IPS-18c (cell line): Measurements from ENCODE around the gene PDXP.

ENCODE experiments used
- H3K4me3 ChIP-seq: 2 replicates; pipeline ENCODE4 v1.7.0; 2013; ENCODE audit warnings: low read depth, mild to moderate bottlenecking, low read length, moderate library complexity; ENCODE audit not compliant: insufficient read depth
- H3K9me3 ChIP-seq: one replicate; pipeline ENCODE4 v1.6.1; 2013; ENCODE audit warnings: mild to moderate bottlenecking, low read length, moderate library complexity; ENCODE audit not compliant: control insufficient read depth, insufficient read depth

PDXP gene

DNA sequence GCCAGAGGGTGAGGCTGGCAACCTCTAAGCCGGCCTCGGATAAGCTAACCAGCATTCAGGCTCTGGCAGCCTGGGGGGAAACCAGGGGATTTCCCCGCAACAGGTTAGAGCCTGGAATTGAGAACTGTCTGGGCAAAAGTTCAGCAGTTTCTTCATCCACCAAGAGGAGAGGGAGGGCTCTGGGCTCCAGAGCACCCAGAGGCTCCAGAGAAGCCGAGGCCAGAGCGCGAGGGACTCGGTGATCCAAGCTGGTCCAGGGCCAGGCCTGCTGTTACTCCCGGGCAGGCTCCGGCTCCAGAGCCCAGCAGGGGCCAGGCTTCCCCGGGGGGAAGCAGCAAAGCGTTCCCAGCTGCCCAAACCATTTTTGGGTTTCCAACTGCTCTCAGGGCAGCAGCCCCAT lies 32.4 kb upstream of the PDXP start:
- Histone ChIP-seq H3K9me3 (no peaks in the 10 kb centered on the region), H3K4me3 (no peak overlapping the region)

DNA sequence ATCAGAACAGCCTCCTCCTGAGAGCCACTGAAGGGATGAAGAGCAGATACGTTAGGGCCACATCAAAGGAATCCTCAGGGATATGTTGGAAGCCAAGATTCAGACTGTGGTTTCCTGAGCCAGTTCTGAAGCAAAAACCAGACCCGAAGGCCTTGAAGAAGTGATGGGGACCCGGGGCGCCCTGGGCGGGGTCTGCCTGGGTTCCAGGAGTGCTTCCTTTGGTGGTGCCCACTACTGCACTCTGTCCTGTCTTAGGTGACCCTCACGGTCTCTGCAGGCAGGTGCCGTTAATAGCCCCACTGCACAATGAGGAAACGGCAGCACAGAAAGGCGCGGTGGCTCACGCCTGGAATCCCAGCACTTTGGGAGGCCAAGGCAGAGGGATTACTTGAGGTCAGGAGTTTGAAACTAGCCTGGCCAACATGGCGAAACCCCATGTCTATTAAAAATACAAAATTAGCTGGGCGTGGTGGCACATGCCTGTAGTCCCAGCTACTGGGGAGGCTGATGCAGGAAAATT lies 31.9 kb upstream of the PDXP start:
- Histone ChIP-seq H3K9me3 (no peaks in the 10 kb centered on the region), H3K4me3 (no peak overlapping the region)

DNA sequence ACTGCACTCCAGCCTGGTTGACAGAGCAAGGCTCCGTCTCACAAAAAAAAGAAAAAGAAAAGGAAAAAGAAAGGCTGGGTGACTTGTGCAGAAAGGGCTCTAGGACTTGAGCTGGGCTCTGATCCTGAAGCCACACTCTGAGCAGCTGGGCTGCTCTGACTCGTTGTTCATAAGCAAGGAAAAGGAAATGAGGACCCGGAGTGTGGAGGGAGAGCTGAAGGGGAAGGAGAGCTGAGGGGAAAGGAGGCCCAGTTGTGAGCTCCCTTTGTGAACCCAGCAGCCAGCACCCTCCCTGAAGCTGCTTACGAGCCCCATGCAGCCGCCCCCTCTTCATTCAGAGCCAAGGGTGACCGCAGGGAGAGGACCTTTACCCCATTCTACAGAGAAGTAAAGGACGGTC lies 31.4 kb upstream of the PDXP start:
- no peaks in the 10 kb centered on the region for H3K9me3 ChIP-seq
- H3K4me3 ChIP-seq, result no peak overlapping the region

DNA sequence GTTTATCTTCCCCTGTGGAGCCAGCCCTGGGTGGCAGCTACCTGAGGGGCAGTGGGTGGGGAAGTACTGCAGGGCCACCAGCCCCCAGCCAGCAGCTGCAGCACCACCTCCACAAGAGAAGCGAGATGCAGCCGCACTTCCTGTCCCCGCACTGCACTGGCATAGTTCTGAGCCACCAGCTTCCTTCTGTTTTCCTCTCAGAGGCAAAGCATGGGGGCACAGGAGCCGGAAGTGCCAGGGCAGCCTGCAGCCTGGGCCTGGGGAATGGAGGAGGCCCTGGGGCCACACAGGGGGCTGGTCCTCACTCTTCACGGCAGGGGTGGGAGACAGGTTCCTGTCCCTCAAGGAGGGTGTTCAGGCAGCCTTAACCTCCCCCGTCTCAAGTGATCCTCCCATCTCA lies 31.0 kb upstream of the PDXP start:
- Histone ChIP-seq H3K4me3 (no peak overlapping the region), H3K9me3 (no peaks in the 10 kb centered on the region)

DNA sequence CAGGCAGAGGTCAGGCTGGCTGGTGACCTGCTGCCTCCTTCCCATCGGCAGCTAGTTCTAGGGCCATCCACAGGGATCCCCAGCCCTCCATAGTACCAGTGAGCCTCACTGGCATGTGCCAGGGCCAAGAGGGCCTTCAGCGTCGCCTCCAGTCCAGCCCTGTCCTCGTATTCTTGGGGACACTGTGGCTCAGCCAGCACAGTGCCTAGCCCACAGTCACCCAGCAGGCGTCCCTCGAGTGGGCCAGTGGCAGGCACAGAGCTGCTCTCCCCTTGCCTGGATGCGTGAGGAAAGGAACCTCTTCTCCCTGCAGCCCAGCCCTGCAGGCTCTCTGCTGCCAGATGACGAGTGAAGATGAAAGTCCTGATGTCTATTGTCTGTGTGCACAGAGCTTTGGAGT lies 29.7 kb upstream of the PDXP start:
- no peaks in the 10 kb centered on the region for H3K9me3 ChIP-seq
- no peak overlapping the region for H3K4me3 ChIP-seq

DNA sequence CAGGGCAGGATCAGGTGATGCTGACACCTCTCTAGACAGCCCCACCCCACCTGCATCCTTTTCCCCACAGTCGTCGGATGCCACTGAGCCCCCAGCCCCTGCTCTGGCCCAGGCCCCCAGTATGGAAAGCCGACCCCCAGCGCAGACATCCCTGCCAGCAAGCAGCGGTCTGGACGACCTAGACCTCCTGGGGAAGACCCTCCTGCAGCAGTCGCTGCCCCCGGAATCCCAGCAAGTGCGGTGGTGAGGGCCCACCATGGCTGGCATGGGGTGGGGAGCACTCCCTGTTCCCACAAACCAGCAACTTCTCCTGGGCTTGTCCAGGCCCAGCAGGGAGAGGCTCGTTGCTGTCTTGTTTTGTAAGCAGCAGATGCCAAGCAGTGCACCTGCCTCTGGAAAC lies 28.6 kb upstream of the PDXP start:
- H3K4me3 ChIP-seq, result no peak overlapping the region

DNA sequence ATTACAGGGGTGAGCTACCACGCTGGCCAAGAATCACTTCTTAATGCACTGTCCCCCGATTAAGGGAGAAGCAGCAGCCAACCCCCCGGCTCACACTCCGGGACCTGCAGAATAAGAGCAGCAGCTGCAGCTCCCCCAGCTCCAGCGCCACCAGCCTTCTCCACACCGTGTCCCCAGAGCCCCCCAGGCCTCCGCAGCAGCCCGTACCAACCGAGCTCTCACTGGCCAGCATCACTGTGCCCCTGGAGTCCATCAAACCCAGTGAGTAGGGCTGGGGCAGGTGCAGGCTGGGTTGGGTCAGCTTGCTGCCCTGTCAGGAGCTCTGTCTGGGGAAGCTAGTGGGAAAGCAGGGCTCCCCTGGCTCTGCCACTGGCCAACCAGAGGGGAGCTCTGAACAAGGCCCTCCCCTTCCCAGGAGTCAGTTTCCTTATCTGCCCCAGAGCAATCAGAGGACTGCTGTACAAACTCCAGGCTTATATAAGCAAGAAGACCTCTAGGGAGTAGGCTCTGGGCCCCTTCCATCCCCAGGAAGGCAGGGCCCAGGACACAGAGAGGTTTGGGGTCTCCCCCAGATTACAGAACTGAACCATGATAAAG lies 27.6 kb upstream of the PDXP start:
- Histone ChIP-seq H3K4me3 (no peak overlapping the region), H3K9me3 (no peaks in the 10 kb centered on the region)

More for the DNA sequence above, 28.6 kb upstream of the PDXP start:
- no peaks in the 10 kb centered on the region for H3K9me3 ChIP-seq

DNA sequence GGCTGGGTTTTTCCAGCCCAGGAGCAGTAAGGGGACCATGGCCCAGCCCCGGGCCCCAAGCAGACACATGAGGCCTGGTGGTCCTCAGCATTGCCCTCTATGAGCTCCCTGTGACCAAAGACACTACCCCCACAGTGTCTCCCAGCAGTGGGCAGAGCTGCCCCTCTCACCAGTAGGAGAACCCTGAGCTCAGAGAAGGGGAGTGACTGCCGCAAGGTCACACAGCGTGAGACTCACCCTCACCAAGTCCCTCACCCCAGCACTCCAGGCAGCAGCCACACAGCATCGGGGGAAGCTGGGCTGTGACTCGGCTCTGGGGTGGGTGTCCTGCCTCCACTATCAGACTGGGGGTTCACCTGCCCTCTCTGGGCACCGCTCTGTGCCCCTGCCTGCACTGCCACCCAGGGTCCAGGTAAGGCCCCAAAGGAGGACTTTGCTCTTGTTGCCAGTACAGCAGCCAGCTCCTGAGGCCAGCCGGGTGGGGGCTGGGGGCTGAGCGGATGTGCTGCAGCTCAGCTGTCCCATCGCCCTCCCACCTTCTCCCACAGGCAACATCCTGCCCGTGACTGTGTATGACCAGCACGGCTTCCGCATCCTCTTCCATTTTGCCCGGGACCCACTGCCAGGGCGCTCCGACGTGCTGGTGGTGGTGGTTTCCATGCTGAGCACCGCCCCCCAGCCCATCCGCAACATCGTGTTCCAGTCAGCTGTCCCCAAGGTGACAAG lies 26.9 kb upstream of the PDXP start:
- Histone ChIP-seq H3K4me3 (no peak overlapping the region), H3K9me3 (no peaks in the 10 kb centered on the region)

DNA sequence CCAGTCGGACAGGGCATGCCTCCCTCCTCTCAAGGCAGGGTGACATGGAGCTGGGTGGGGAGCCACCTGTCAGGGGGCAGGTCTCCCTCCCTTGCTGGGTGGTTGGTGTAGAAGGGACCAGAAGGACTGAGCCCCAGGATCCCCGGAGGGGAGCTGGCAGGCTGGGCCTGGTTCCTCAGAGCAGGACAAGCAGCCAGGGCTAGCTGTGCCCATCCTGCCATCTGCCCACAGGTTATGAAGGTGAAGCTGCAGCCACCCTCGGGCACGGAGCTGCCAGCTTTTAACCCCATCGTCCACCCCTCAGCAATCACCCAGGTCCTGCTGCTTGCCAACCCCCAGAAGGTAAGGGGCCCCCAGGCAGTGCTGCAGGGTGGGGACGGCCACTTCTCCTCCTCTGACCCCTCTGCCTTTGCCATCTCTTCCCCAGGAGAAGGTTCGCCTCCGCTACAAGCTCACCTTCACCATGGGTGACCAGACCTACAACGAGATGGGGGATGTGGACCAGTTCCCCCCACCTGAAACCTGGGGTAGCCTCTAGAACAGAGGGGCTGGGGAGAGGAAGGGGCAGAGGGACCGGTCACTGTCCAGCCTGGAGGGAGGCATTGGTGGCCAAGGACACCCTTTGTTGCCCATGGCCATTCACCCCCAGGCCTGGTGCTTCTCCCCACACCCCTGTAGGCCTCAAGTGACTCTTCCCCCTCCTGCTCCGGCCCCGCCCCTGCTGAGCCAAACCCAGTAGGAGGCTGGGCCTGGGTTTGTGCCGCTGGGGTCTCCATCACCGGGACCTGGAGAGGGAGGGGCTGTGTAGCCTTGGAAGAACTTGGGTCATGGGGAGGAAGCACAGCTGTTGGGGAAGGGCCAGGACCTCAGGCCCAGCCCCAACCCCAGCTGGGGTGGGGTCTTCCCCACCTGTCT lies 26.1 kb upstream of the PDXP start:
- H3K9me3 ChIP-seq, result no peaks in the 10 kb centered on the region
- no peak overlapping the region for H3K4me3 ChIP-seq

DNA sequence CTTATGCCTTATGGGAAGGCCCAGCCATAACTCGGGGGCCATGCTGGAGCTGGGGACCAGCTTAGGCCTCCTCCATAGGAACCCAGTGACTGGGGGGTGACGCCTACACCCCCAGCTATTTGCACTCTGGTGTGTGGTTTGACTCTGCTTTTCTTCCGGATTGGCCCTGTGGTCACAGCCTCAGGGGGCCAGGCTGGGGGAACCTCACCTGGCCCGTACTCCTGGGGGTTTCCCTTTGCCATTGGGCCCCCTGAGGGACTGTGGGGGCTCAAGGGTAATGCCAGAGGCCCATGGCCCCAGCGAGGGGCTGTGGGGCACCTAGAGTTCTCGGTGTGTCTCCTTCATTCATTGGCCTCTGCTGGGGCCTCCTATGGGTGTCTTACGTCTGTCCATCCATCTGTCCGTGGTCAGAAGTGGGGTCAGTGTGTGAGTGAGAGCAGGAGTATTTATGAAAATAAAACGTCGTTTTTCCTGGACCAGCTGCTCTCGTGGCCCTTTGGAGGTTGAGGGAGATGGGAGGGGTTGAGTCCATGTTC lies 25.4 kb upstream of the PDXP start:
- no peaks in the 10 kb centered on the region for H3K9me3 ChIP-seq

DNA sequence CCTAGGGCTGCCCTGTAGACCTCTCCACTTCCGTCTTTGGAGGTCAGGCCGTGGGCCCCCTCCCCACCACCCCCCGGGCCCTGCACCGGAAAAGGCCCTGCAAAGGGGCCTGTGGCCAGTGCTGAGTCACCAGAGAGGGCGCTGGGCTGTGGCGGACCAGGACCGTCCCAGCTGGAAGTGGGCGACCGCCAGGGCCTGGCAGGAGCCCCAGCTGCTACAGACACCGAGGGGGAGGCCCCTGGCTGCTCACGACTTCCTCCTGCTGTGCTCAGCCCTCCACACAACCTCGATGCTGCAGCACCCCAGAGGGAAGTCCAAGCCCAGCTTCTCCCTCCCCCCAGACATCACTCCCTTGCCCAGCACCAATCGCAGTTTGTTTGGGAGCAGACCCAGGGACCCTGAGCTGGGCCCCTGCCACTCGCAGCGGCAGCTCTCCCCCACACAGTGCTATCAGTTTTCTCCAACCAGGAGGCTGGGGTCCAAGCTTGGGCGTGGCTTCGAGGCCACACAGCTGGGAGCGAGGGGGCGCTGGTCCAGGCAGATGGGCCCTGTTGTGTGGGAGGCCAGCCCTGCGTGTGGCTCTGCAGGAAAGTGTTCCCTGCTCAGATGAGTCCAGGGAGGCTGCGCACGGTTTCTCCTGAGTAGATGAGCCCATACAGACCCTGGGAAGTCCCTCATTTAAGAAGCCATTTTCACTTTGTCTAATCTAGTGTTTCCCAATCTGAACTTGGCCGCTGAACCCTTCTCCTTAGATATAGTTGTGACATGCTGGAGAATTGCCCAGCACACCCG lies 24.7 kb upstream of the PDXP start:
- H3K9me3 ChIP-seq, result no peaks in the 10 kb centered on the region
- H3K4me3 ChIP-seq, result no peak overlapping the region

More for the DNA sequence above, 25.4 kb upstream of the PDXP start:
- H3K4me3 ChIP-seq, result no peak overlapping the region

DNA sequence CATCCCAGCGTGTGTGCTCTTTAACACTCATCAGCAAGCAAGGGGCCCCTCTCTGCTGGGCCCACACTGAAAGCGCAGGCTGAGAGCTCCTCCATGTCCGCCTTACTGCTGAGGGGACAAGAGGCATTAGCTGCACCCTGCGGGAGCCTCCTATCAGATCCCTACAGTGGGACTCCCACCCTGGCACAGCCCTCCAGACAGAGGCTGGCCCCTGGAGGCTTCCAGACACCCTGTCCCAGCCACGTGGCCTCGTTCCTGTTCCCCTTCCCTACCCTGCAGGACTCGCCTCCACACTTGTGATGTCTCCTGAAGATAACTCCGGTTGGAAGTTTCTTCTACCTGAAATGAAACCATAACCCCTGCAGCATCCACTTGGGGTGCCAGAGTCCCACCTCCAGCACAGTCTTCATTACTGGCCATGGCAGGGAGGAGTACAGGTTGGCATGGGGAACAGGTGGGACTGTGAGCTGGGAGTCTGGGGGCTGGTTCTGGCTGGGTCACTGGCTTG lies 24.1 kb upstream of the PDXP start:
- H3K9me3 ChIP-seq, result no peaks in the 10 kb centered on the region
- no peak overlapping the region for H3K4me3 ChIP-seq

DNA sequence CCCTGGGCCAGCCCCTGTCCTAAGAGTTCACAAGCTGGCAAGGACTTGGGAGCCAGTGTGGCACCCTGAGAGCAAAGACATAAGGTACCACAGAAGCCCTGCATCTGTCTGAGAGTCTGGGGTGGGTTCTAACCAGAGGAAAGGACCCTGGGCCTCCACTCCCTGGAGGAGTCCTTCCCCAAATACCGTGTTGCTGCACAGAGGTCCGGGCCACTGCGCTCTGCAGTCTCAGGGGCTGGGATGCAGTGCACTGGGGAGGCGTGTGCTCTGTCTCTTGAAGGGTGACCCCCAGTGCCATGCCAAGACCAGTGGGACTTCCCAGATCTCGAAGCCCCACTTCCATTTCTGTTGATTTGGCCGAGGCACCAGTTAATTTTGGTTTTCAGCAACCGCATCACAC lies 23.4 kb upstream of the PDXP start:
- no peak overlapping the region for H3K4me3 ChIP-seq
- H3K9me3 ChIP-seq, result no peaks in the 10 kb centered on the region

DNA sequence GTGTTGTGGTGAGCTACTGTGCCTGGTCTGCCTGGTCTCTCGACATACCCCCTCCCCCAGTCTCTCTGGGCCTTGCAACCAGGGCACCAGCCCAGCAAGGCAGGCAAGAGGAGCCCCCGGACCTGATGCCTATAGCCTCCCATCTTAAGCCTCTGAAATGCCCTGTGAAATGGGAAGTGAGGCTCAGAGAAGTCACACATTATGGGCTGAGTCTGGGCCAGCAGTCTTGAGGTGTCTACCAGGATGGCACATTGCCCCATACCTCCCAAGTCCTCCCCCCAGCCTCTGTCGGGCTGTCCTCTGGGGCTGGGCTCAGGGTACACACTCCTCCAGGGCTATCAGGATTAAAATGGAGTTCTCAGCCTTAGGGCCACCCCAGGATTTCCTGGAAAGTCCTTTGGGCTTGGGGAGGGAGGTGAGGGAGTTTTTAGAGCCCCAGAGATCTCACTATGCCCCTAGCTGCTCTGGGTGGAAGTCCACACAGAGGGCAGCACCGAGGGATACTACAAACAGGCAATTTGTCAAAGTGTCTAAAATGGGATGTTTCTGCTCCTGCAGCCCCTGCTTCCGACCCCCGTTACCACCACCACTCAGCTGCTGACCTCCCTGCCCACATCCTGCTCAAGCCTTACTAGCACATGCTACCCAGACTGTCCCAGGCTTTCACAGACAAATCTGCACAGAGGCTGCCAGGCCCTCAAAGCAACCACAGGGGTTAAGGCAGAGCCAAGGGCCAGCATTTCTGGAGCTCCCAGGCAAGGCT lies 22.2 kb upstream of the PDXP start:
- H3K9me3 ChIP-seq, result no peaks in the 10 kb centered on the region
- no peak overlapping the region for H3K4me3 ChIP-seq

DNA sequence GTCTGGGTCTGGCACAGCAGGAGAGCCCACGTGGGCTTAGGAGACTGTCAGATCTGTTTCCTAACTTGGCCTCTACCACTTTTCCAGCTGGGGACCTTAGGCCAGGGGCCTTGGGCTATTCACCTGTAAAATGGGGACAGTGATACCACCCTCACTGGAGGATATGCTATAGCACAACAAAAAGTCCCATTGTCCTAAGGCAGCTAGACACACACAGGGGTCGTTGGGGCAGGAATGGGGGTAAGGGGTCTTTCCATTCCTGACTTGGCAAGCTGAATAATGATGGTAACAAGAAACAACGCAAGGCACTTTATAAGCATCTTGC lies 21.6 kb upstream of the PDXP start:
- Histone ChIP-seq H3K9me3 (no peaks in the 10 kb centered on the region), H3K4me3 (no peak overlapping the region)

DNA sequence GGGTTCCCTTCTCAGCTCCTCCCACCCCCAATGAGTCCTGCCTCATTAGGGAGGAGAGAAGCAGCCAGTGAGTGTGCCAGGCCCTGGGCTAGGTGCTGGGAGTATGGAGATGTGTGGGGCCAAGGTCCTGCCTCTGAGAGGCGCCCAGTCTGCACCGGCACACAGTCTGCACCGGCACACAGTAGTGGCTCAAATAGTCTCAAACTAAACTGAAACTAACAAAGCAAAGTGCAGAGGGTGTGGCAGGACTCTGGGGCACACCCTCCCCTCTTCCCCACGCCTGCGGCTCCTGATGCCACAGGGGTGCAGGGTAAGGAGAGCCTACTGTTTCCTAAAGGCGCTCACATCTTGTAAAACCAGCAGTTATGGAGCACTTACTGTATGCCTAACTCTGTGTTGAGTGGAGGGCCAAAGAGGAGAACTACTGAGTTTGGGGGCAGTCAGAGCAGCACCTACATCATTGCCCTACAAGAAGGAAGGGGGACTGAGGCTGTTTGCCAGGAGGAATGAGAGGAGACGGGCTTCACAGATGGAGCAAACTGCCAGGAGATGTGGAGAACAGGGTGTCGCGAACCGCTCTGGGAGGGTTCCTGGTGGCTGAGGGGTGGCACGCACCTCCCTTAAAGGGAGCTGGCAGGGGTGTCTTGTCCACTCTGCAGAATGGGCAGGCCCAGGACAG lies 20.0 kb upstream of the PDXP start:
- Histone ChIP-seq H3K9me3 (no peaks in the 10 kb centered on the region), H3K4me3 (peak overlapping the region; percentile 1; the same call in 1 of the 2 replicates)
